Renal cortical epithelial cell (primary cell): ENCODE measurements around the gene LSM12. TPM values are rescaled to one million over a fixed set of nuclear protein-coding genes. Genes with fewer than 3 reads are reported as not detected.

Source experiments
- DNase-seq: peaks from one replicate; pipeline ENCODE4 v3.0.0-alpha.2; 2011; ENCODE audit warnings: low read depth
- total RNA-seq: library from RNA; depleted of rRNA; stranded (reverse); fragments of >200 nt; gene quantifications from 2 replicates; pipeline ENCODE4 v1.2.3, GENCODE V29; 2014

LSM12 gene
- total RNA-seq, 1 donor from 2014 or later: 30.3 TPM

- no peak for DNase-seq
Measured at GRCh38 chr17:43987131-43988021, 79.1 kb downstream of the LSM12 start.

GRCh38 chr17:43986225-43986981 lies 80.1 kb downstream of the LSM12 start:
- no peak for DNase-seq

- DNase-seq: no peak
Measured at GRCh38 chr17:43984521-43984920, 82.0 kb downstream of the LSM12 start.

Other genes with a start within 250 kb of the LSM12 start
- 6.8 and 8.5 TPM in 2 replicates for gene MPP3, start 233.5 kb downstream of the LSM12 start, total RNA-seq
- not detected in 2 replicates for gene CD300LG, start 219.5 kb downstream of the LSM12 start, total RNA-seq
- gene MPP2, start 159.1 kb downstream of the LSM12 start, total RNA-seq: 1.7 and 3.6 TPM in 2 replicates
- not detected in 2 replicates for gene PPY, start 124.2 kb downstream of the LSM12 start, total RNA-seq
- not detected in 2 replicates for gene PYY, start 112.7 kb downstream of the LSM12 start, total RNA-seq
- 1.2 and 6.1 TPM in 2 replicates for gene NAGS, start 62.0 kb downstream of the LSM12 start, total RNA-seq
- gene TMEM101, start 51.7 kb downstream of the LSM12 start, total RNA-seq: 43.8 and 71.2 TPM in 2 replicates
- 15.8 and 54.2 TPM in 2 replicates for gene G6PC3, start 4.1 kb upstream of the LSM12 start, total RNA-seq
- gene HDAC5, start 57.0 kb upstream of the LSM12 start, total RNA-seq: 10.9 and 22.7 TPM in 2 replicates
- gene HROB, start 75.3 kb upstream of the LSM12 start, total RNA-seq: 0.70 and 1.2 TPM in 2 replicates
- not detected in 2 replicates for gene ASB16, start 104.0 kb upstream of the LSM12 start, total RNA-seq
- gene TMUB2, start 120.3 kb upstream of the LSM12 start, total RNA-seq: 21.9 and 38.5 TPM in 2 replicates
- gene ATXN7L3, start 133.2 kb upstream of the LSM12 start, total RNA-seq: 45.8 and 61.1 TPM in 2 replicates
- gene UBTF, start 153.0 kb upstream of the LSM12 start, total RNA-seq: 27.8 and 57.8 TPM in 2 replicates
- not detected in 2 replicates for gene SLC4A1, start 201.5 kb upstream of the LSM12 start, total RNA-seq
- gene RUNDC3A, start 241.9 kb upstream of the LSM12 start, total RNA-seq: 2.9 and 3.8 TPM in 2 replicates